Measurements from ENCODE around the gene GTF3C2.

- no peak for TF ChIP-seq POLR2A (IDR thresholded peaks at IDR 0.05)
- TF ChIP-seq CTCF (IDR thresholded peaks at IDR 0.05 in 8 of 11, conservative IDR thresholded peaks at IDR 0.05 in 3 of 11), result no peak
Observed at GRCh38 chr2:27284996-27285395, 71.6 kb downstream of the GTF3C2 start.

Data from spleen (tissue), 7 donors.